ENCODE results near the gene DPH7. TPM values are rescaled to one million over a fixed set of nuclear protein-coding genes. Genes with fewer than 3 reads are reported as not detected.
"Not testable (repeated sequence)": the region's sequence is repeated elsewhere in the genome, so short reads cannot be mapped to it uniquely, and the experiment has no call there.

Gene DPH7
- 10 to 100 TPM; 32.4 to 36.6 TPM for total RNA-seq

DNA sequence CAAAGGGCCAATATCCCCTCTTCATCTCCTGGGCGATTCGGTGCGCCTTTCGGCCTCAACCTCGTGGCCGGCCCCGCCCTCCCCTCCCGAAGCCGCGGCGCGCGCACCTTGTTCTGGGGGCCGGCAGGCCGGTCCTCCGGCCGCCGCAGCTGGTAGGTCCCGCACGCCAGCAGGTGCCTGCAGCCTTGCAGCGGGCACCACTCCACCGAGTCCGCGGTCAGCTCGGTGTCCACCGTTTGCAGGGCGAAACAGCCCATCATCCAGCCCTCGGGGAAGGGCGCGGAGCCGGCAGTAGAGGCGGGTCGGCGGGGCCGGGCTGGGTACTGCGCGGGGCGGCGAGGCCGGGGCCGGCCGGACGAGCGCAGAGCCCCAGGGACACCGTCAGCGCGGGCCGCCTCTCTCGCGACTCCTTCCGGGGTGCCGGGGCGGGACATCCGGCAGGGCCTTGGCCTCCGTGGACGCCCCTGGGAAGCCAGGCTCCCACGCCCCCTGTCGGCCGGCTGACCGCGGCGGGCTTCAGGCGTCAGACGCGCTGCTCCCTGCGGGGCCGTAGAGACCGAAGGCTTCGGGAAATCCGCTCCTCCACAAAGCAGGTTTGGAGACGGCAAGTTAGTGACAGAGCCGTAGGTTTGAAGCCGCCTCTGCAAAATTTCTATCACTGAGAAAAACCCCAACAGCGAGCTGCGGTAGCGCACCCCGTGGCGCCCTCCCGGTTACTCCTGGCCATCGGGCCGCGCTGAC is at the start of gene DPH7:
Gene DPH7, minus strand, starts transcription at position 408 of the 741 bp plus-strand sequence. Its CDS starts 148 bp downstream, at position 260.
- H3K4me1 Mint-ChIP-seq (ENCODE audit: low read depth), result peaks cover 37% of the 10 kb centered on the region
- no peak within 1 kb of the TSS for H3K27ac Mint-ChIP-seq
- no peaks in the 10 kb centered on the region for H3K27me3 Mint-ChIP-seq (ENCODE audit: low read depth)
- peak; percentile 96 for DNase-seq
- H3K4me3 Mint-ChIP-seq, result peak within 1 kb of the TSS; percentile 81
- H3K9me3 Mint-ChIP-seq, result no peaks in the 10 kb centered on the region
- intact Hi-C loops (cut with micrococcal nuclease), result loop anchor here (1.0 to 2.0 kb wide), 5 partner anchors 12 to 44 kb away; partner anchors contain the start of genes ARRDC1, MRPL41, PNPLA7 and ZMYND19
- CTCF ChIA-PET, result interaction anchor here (0.6 to 2.1 kb wide), 7 partner anchors 8 to 52 kb away, joined by 3 to 14 read pairs (median 4); partner anchors contain the start of gene MRPL41
- peaks cover 19% of the 10 kb centered on the region for H3K36me3 Mint-ChIP-seq (ENCODE audit: low read depth)

DNA sequence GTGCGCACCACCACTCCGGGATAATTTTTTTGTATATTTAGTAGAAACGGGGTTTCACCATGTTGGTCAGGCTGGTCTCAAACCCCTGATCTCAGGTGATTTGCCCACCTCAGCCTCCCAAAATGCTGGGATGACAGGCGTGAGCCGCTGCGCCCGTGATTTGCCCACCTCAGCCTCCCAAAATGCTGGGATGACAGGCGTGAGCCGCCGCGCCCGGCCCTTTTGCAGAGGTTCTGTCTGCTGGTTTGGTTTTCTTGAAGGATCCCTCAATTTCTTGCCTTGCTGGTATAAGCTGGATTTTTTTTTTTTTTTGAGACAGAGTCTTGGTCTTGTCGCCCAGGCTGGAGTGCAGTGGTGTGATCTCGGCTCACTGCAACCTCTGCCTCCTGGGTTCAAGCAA is 48.7 kb upstream of the DPH7 start:
- intact Hi-C loops (cut with micrococcal nuclease); DNase-seq; H3K4me3 Mint-ChIP-seq; H3K27me3 Mint-ChIP-seq (ENCODE audit: low read depth); H3K9me3 Mint-ChIP-seq; H3K36me3 Mint-ChIP-seq (ENCODE audit: low read depth); H3K27ac Mint-ChIP-seq: not testable (repeated sequence)
- peaks cover 65% of the 10 kb centered on the region for H3K4me1 Mint-ChIP-seq (ENCODE audit: low read depth)
- CTCF ChIA-PET, result interaction anchor here (0.6 kb wide), 1 partner anchor 13 kb away, joined by 3 read pairs; no protein-coding TSS in a partner anchor

DNA sequence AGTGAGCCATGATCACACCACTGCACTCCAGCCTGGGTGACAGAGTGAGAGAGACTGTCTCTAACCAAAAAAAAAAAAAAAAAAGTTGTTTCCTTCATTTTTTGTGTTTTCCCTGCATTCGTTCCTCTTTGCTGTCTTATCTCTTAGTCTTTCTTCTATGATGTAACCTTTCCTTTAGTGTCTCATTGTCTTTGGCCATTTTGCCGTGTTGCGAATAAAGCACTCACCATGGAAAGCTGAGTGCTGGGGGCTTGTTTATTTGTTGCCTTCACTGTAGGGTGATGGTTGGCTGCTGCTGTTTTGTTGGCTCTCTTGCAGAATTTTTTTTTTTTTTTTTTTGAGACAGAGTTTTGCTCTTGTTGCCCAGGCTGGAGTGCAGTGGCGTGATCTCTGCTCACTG is 47.7 kb upstream of the DPH7 start:
- peaks cover 9% of the 10 kb centered on the region for H3K36me3 Mint-ChIP-seq (ENCODE audit: low read depth)
- H3K27ac Mint-ChIP-seq, result no peak overlapping the region
- no peak overlapping the region for H3K4me3 Mint-ChIP-seq
- CTCF ChIA-PET, result no interaction called here
- H3K27me3 Mint-ChIP-seq (ENCODE audit: low read depth), result no peaks in the 10 kb centered on the region
- no peaks in the 10 kb centered on the region for H3K9me3 Mint-ChIP-seq
- intact Hi-C loops (cut with micrococcal nuclease), result no loop called here
- DNase-seq, result no peak
- H3K4me1 Mint-ChIP-seq (ENCODE audit: low read depth), result peaks cover 62% of the 10 kb centered on the region

DNA sequence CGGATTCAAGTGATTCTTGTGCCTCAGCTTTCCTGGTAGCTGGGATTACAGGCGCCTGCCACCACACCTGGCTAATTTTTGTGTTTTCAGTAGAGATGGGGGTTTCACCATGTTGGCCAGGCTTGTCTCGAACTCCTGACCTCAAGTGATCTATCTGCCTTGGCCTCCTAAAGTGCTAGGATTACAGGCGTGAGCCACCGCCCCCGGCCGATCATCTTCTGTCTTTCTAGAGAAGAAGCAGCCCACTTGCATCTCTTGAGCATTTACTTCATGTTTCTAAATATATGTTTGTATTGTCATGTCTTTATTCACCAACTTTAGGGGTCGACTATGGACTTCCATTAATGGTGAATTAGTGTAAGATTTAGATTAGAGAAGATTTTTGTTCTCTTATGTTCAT is 43.5 kb upstream of the DPH7 start:
- H3K27me3 Mint-ChIP-seq (ENCODE audit: low read depth); DNase-seq; H3K4me3 Mint-ChIP-seq; H3K9me3 Mint-ChIP-seq; intact Hi-C loops (cut with micrococcal nuclease); CTCF ChIA-PET: not testable (repeated sequence)
- Mint-ChIP-seq H3K27ac (peak overlapping the region; percentile 37), H3K36me3 (ENCODE audit: low read depth) (peaks cover 16% of the 10 kb centered on the region), H3K4me1 (ENCODE audit: low read depth) (peaks cover 55% of the 10 kb centered on the region)

DNA sequence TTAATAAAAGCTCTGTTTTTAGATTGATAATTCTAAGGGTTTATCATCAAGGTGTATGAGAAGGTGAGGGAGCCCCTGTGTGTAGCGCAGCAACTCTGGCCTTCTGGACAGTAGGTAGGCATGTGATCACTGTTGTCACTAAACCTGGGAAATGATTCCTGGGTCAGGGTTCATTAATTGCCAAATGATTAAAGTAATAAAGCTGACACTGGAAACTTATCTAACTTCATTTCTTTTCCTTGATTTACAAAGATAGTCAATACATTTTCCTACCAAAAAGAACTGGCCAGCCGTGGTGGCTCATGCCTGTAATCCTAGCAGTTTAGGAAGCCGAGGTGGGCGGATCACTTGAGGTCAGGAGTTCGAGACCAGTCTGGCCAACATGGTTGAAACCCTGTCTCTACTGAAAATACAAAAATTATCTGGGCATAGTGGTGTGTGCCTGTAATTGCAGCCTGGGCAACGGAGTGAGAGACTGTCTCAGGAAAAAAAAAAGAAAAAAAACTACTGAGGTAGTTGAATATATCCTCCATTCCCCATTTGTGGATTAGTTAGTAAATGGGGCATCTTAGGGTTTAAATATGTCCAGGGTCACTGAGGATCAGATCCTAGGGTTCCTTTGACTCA is 42.5 kb upstream of the DPH7 start:
- H3K27me3 Mint-ChIP-seq (ENCODE audit: low read depth), result no peaks in the 10 kb centered on the region
- no peaks in the 10 kb centered on the region for H3K9me3 Mint-ChIP-seq
- peak overlapping the region; percentile 27 for H3K4me3 Mint-ChIP-seq
- CTCF ChIA-PET, result interaction anchor here (0.7 to 1.0 kb wide), 3 partner anchors 7 to 17 kb away, joined by 3 to 5 read pairs (median 4); no protein-coding TSS in a partner anchor
- H3K4me1 Mint-ChIP-seq (ENCODE audit: low read depth), result peaks cover 53% of the 10 kb centered on the region
- H3K36me3 Mint-ChIP-seq (ENCODE audit: low read depth), result peaks cover 18% of the 10 kb centered on the region
- intact Hi-C loops (cut with micrococcal nuclease), result no loop called here
- H3K27ac Mint-ChIP-seq, result no peak overlapping the region
- DNase-seq, result no peak

DNA sequence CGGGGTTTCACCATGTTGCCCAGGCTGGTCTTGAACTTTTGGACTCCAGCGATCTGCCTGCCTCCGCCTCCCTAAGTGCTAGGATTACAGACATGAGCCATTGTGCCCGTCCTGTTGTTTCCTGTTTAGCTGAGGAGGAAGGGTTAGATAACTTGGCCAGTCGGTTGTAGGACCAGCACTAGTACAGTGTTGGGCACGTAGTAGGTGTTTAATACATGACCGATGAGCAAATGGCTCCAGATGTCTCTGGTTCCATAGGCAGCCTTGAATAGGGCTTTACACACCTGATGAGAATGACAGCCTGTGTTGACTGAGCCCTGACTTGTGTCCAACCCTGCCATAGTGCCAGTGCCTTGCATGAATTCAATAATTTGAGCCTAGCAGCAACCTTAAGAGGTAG is 41.9 kb upstream of the DPH7 start:
- H3K27ac Mint-ChIP-seq, result no peak overlapping the region
- intact Hi-C loops (cut with micrococcal nuclease), result loop anchor here (1.0 kb wide), 1 partner anchor 8 kb away; no protein-coding TSS in a partner anchor
- DNase-seq, result no peak
- peak overlapping the region; percentile 14 for H3K4me3 Mint-ChIP-seq
- CTCF ChIA-PET, result interaction anchor here (0.8 to 1.0 kb wide), 3 partner anchors 8 to 29 kb away, joined by 3 to 7 read pairs (median 5); no protein-coding TSS in a partner anchor
- H3K4me1 Mint-ChIP-seq (ENCODE audit: low read depth), result peaks cover 52% of the 10 kb centered on the region
- peaks cover 18% of the 10 kb centered on the region for H3K36me3 Mint-ChIP-seq (ENCODE audit: low read depth)
- H3K27me3 Mint-ChIP-seq (ENCODE audit: low read depth), result no peaks in the 10 kb centered on the region
- no peaks in the 10 kb centered on the region for H3K9me3 Mint-ChIP-seq

DNA sequence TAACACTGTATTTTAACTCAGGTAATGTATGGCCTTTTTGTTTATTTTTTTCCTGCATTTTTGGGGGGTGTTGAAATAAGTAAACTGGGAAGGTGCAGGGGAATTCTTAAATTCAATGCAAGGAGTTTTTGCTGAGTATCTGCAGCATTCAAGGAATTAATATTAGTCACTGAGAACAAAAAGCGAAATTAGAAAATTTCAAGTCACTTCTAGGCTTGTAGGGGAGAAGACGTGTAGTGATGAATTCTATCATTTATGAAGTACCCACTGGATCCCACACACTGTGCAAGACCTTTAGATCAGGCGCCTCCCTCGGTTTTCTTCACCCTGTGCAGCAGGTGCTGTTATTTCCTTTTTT is 41.3 kb upstream of the DPH7 start:
- Mint-ChIP-seq H3K4me3 (peak overlapping the region; percentile 93), H3K9me3 (no peaks in the 10 kb centered on the region), H3K27me3 (ENCODE audit: low read depth) (no peaks in the 10 kb centered on the region), H3K4me1 (ENCODE audit: low read depth) (peaks cover 47% of the 10 kb centered on the region), H3K36me3 (ENCODE audit: low read depth) (peaks cover 16% of the 10 kb centered on the region), H3K27ac (peak overlapping the region; percentile 85)
- CTCF ChIA-PET, result interaction anchor here (0.8 to 1.4 kb wide), 2 partner anchors 30 to 82 kb away, joined by 3 to 7 read pairs; no protein-coding TSS in a partner anchor
- DNase-seq, result no peak
- intact Hi-C loops (cut with micrococcal nuclease), result loop anchor here (1.0 kb wide), 1 partner anchor 8 kb away; no protein-coding TSS in a partner anchor

DNA sequence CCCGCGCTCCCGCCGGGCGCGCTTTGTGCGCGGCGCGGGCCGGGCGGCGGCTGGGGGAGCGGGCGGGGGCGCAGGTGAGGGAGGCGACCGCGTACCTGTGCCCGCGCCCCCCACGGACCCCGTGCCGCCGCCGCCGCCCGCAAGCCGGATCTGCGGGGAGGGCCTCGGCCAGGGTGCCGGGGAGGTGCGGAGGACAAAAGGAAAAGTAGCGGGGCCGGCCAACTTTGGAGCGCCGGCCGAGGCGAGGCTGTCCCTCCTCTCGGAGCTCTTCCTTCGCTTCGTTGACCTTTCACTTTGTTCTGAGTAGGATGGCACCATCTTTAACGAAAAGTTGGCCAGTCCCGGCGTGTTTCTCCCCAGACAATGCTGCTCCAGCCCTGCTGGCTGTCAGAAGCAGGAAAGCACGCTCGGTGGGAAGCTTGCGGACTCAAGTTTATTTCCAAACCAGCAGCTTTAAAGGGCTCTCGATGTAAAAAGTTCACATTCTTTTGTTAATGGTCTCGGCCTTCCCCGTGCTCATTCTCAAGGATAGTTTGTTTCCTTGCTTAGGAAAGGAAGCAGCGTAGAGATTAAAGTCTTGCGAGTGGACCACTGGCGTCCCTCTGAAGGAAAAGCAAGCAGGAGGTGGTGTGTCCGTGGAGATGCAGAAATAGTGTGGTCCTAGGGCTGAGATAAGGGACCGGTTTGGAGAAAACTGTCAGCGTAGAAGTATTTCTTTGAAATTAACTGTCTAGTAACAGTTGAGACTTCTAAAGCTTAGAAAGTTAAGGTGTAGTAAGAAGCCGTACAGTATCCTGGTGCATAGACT is 40.7 kb upstream of the DPH7 start:
- Mint-ChIP-seq H3K27ac (peak overlapping the region; percentile 85), H3K36me3 (ENCODE audit: low read depth) (peaks cover 18% of the 10 kb centered on the region), H3K4me3 (peak overlapping the region; percentile 93), H3K9me3 (no peaks in the 10 kb centered on the region), H3K4me1 (ENCODE audit: low read depth) (peaks cover 42% of the 10 kb centered on the region), H3K27me3 (ENCODE audit: low read depth) (no peaks in the 10 kb centered on the region)
- CTCF ChIA-PET, result interaction anchor here (0.8 to 1.4 kb wide), 2 partner anchors 30 to 82 kb away, joined by 3 to 7 read pairs; no protein-coding TSS in a partner anchor
- peak; percentile 49 for DNase-seq
- intact Hi-C loops (cut with micrococcal nuclease), result loop anchor here (1.0 to 2.0 kb wide), 3 partner anchors 9 to 29 kb away; partner anchors contain the start of gene ZMYND19

DNA sequence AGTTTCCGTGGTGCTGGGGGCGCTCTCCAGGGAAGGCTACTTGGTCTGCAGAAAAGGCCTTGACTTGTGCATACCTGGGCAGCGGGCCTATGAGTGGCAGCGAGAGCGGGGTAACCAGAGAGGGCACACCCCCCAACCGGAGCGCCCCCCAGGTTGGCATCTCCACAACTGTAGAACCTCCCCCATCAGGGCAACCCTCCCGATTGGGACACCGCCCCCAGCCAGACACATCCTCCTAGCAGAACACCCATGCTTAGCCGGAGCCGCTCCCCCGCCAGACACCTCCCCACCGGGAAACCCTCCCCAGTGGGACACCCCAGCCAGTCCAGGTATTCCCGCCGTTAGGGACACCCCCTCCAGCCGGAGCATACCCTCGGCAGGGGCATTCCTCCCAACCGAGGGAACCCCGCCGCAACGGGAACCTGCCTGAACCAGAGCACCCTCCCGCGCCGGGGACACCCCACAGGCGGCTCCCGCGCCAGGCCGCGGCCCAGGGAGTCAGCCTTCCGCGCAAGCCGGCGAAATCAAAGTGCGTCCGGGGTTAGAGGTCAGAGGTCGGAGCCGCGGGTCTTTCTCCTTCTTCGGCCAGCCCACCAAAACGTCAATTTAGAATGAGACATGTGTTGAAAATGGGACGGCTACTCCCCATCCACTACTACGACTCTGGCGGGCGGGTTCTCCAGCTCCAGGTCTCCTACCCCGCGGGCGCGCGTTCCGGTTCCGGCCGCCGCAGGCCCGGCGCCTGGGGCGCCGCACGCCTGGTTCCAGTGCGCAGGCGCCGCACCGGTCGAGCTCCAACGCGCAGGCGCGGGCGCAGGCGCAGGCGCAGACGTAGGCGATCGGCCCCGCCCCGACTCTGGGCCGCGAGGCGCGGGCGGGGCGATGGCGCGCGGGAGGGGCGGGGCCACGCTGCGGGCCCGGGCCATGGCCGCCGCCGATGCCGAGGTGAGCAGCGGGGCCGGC is 39.7 kb upstream of the DPH7 start, which contains the start of gene EHMT1:
Gene EHMT1, plus strand, starts transcription at position 901 of the 963 bp plus-strand sequence. Its CDS starts 24 bp downstream, at position 925.
- Mint-ChIP-seq H3K9me3 (no peaks in the 10 kb centered on the region), H3K4me1 (ENCODE audit: low read depth) (peaks cover 38% of the 10 kb centered on the region), H3K27ac (peak within 1 kb of the TSS; percentile 89), H3K27me3 (ENCODE audit: low read depth) (no peaks in the 10 kb centered on the region), H3K36me3 (ENCODE audit: low read depth) (peaks cover 17% of the 10 kb centered on the region), H3K4me3 (peak within 1 kb of the TSS; percentile 93)
- intact Hi-C loops (cut with micrococcal nuclease), result loop anchor here (1.0 to 2.0 kb wide), 4 partner anchors 13 to 40 kb away; partner anchors contain the start of genes ARRDC1, DPH7 and ZMYND19
- DNase-seq, result peak; percentile 87
- CTCF ChIA-PET, result interaction anchor here (1.4 kb wide), 1 partner anchor 81 kb away, joined by 3 read pairs; no protein-coding TSS in a partner anchor

DNA sequence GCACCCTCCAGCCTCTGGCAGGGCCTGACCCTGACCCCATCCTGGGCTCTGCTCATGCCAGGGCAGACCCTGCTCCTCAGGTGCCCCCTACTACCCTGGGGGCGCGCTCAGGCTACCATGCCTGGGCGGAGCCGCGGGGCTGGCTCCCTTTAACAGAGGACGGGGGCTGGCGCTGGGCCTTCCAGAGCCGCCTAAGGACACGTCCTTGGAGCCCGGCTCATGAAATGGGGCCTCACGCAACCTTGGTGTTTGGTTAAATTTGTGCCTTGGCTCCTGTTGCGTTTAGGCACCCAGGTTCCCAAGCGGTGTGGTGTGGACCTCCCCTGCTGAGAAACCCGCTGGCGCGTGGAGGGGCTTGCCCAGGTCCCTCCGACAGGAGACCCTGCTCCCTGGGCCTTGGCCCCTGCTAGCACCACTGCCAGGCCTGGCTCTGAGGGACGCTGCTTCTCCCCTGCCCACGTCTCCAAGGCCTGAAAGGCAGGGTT is 36.7 kb upstream of the DPH7 start:
- Mint-ChIP-seq H3K4me3 (no peak overlapping the region), H3K27ac (no peak overlapping the region), H3K4me1 (ENCODE audit: low read depth) (peaks cover 32% of the 10 kb centered on the region), H3K27me3 (ENCODE audit: low read depth) (no peaks in the 10 kb centered on the region), H3K9me3 (no peaks in the 10 kb centered on the region), H3K36me3 (ENCODE audit: low read depth) (peaks cover 16% of the 10 kb centered on the region)
- no peak for DNase-seq
- intact Hi-C loops (cut with micrococcal nuclease), result no loop called here
- CTCF ChIA-PET, result no interaction called here

All from activated naive CD4-positive, alpha-beta T cell treated with anti-CD3 and anti-CD28 coated beads for 36 hours (primary cell).